ENCODE results near the gene KCNQ2. TPM values are rescaled to one million over a fixed set of nuclear protein-coding genes. Genes with fewer than 3 reads are reported as not detected.

The KCNQ2 gene
- total and polyA plus RNA-seq, 10 of the 15 experiments (the other 5 are each of a cell fraction or from before 2014, with no cell fraction given), result 0.06 to 0.49 (median 0.26) TPM; not detected in 7

DNA sequence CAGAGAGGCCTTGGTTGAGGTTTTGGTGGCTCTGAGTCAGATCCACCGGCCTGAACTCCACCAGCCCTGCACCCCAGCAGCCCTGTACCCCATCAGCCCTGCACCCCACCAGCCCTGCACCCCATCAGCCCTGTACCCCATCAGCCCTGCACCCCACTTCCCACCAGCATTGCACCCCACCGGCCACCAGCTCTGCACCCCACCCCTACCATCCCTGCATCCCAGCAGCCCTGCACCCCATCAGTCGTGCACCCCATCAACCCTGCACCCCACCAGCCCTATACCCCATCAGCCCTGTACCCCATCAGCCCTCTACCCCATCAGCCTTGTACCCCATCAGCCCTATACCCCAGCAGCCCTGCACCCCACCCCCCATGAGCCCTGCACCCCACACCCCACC lies 97.0 kb downstream of the KCNQ2 start (continued):
- TF ChIP-seq, protein P1, sequence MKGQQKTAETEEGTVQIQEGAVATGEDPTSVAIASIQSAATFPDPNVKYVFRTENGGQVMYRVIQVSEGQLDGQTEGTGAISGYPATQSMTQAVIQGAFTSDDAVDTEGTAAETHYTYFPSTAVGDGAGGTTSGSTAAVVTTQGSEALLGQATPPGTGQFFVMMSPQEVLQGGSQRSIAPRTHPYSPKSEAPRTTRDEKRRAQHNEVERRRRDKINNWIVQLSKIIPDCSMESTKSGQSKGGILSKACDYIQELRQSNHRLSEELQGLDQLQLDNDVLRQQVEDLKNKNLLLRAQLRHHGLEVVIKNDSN (IDR thresholded peaks at IDR 0.05; ENCODE audit: borderline replicate concordance, extremely low read length, insufficient read depth, low read depth, low read length), result no peak
- TF ChIP-seq, protein P2, sequence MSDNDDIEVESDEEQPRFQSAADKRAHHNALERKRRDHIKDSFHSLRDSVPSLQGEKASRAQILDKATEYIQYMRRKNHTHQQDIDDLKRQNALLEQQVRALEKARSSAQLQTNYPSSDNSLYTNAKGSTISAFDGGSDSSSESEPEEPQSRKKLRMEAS (IDR thresholded peaks at IDR 0.05; ENCODE audit: low read depth, low read length), result no peak
- TF ChIP-seq, protein P3, sequence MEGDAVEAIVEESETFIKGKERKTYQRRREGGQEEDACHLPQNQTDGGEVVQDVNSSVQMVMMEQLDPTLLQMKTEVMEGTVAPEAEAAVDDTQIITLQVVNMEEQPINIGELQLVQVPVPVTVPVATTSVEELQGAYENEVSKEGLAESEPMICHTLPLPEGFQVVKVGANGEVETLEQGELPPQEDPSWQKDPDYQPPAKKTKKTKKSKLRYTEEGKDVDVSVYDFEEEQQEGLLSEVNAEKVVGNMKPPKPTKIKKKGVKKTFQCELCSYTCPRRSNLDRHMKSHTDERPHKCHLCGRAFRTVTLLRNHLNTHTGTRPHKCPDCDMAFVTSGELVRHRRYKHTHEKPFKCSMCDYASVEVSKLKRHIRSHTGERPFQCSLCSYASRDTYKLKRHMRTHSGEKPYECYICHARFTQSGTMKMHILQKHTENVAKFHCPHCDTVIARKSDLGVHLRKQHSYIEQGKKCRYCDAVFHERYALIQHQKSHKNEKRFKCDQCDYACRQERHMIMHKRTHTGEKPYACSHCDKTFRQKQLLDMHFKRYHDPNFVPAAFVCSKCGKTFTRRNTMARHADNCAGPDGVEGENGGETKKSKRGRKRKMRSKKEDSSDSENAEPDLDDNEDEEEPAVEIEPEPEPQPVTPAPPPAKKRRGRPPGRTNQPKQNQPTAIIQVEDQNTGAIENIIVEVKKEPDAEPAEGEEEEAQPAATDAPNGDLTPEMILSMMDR (IDR thresholded peaks at IDR 0.05 in 2 of 3, conservative IDR thresholded peaks at IDR 0.05 in 1 of 3; ENCODE audit: control insufficient read depth in 2 of 3, extremely low read depth in 1 of 3, insufficient read depth in 1 of 3, low read depth in 3 of 3, low read length in 3 of 3), result no peak
- TF ChIP-seq ZNF217 (IDR thresholded peaks at IDR 0.05) (no peak), SREBF2 (IDR thresholded peaks at IDR 0.05; ENCODE audit: low read length) (no peak)

DNA sequence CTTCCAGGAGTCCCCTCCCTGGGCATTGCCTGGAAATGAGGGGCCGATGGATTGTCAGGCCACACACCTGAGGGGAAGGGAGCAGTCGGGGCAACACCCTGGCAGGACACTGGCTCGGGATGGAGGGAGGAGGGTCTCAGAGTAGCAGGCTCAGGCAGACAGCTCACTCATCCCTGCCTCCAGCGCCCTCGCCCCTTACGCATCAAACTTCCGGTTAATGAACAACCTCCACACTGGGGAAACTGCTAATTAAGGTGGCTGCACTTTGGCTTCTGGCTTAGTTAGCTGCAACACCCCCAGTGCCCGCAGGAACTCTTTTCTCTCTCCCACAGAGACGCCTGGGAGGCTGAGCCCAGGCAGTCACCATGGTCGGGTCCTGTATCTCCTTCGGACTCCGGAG lies 98.0 kb downstream of the KCNQ2 start:
- no peak overlapping the region for H2AFZ ChIP-seq (ENCODE audit: control insufficient read depth, low read depth, low read length)
- intact Hi-C loops (cut with micrococcal nuclease; ENCODE audit: unreplicated experiment), result no loop called here
- H3K27ac ChIP-seq (ENCODE audit: control insufficient read depth, insufficient read depth), result no peak overlapping the region
- in situ Hi-C loops (cut with MboI), result no loop called here
- no TSS peak for BruUV-seq (replicated peaks)
- H4K20me1 ChIP-seq (ENCODE audit: control insufficient read depth, insufficient read depth), result no peaks in the 10 kb centered on the region
- no peak overlapping the region for H3K4me3 ChIP-seq
- H3K4me2 ChIP-seq (ENCODE audit: control insufficient read depth, insufficient read depth), result no peak overlapping the region
- WGBS (ENCODE audit: insufficient coverage, insufficient replicate concordance, low lambda C conversion rate, missing lambda C conversion rate), result 39% methylated on average over 12 of the region's 12 CpGs
- POLR2A ChIA-PET, result no interaction called here
- no peaks in the 10 kb centered on the region for H3K36me3 ChIP-seq (ENCODE audit: control insufficient read depth in 2 of 2, insufficient read depth in 2 of 2, low read length in 1 of 2)
- DNase-seq (ENCODE audit: low read depth, low spot score) (no peak), ATAC-seq (no peak), FAIRE-seq (no peak)
- no peaks in the 10 kb centered on the region for H3K4me1 ChIP-seq (ENCODE audit: control insufficient read depth, insufficient read depth, low read length)
- no peak overlapping the region for H3K9ac ChIP-seq (ENCODE audit: control insufficient read depth, insufficient read depth, low read length)
- RAD21 ChIA-PET (ENCODE audit: unreplicated experiment), result no interaction called here
- H3K27me3 ChIP-seq (replicated peaks in 1 of 2; ENCODE audit: control insufficient read depth in 2 of 2, insufficient read depth in 2 of 2, low read length in 1 of 2), result no peaks in the 10 kb centered on the region; a peak in 1 of 4 replicates
- SMC1A ChIA-PET (ENCODE audit: uncharacterized antibody, unreplicated experiment), result no interaction called here
- CTCF ChIA-PET, result interaction anchor here (0.6 to 0.8 kb wide), 2 partner anchors 151 to 162 kb away, joined by 3 to 4 read pairs; no protein-coding TSS in a partner anchor
- no peaks in the 10 kb centered on the region; the same call in 2 of the 3 replicates for H3K9me3 ChIP-seq (replicated peaks; ENCODE audit: control insufficient read depth, insufficient read depth, low read length)
- no peaks in the 10 kb centered on the region for H3K79me2 ChIP-seq (ENCODE audit: control insufficient read depth, insufficient read depth, low read length)
- TF ChIP-seq NBN (IDR thresholded peaks at IDR 0.05), result no peak
- no peak for TF ChIP-seq ASH2L (IDR thresholded peaks at IDR 0.05; ENCODE audit: borderline replicate concordance, low read depth)
- TF ChIP-seq, protein P4, sequence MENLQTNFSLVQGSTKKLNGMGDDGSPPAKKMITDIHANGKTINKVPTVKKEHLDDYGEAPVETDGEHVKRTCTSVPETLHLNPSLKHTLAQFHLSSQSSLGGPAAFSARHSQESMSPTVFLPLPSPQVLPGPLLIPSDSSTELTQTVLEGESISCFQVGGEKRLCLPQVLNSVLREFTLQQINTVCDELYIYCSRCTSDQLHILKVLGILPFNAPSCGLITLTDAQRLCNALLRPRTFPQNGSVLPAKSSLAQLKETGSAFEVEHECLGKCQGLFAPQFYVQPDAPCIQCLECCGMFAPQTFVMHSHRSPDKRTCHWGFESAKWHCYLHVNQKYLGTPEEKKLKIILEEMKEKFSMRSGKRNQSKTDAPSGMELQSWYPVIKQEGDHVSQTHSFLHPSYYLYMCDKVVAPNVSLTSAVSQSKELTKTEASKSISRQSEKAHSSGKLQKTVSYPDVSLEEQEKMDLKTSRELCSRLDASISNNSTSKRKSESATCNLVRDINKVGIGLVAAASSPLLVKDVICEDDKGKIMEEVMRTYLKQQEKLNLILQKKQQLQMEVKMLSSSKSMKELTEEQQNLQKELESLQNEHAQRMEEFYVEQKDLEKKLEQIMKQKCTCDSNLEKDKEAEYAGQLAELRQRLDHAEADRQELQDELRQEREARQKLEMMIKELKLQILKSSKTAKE (IDR thresholded peaks at IDR 0.05; ENCODE audit: low read depth, poor library complexity, severe bottlenecking), result no peak
- TF ChIP-seq POLR2AphosphoS2 (IDR thresholded peaks at IDR 0.05; ENCODE audit: low read depth, low read length), result no peak
- no peak for TF ChIP-seq DPF2 (IDR thresholded peaks at IDR 0.05)
- no peak for TF ChIP-seq CHD2 (IDR thresholded peaks at IDR 0.05; ENCODE audit: borderline replicate concordance, low read depth, low read length)
- TF ChIP-seq BACH1 (IDR thresholded peaks at IDR 0.05; ENCODE audit: borderline replicate concordance), result no peak
- TF ChIP-seq KDM1A (IDR thresholded peaks at IDR 0.05; ENCODE audit: borderline replicate concordance), result no peak
- no peak for TF ChIP-seq RFX5 (IDR thresholded peaks at IDR 0.05; ENCODE audit: low read depth, low read length)
- TF ChIP-seq, protein P5, sequence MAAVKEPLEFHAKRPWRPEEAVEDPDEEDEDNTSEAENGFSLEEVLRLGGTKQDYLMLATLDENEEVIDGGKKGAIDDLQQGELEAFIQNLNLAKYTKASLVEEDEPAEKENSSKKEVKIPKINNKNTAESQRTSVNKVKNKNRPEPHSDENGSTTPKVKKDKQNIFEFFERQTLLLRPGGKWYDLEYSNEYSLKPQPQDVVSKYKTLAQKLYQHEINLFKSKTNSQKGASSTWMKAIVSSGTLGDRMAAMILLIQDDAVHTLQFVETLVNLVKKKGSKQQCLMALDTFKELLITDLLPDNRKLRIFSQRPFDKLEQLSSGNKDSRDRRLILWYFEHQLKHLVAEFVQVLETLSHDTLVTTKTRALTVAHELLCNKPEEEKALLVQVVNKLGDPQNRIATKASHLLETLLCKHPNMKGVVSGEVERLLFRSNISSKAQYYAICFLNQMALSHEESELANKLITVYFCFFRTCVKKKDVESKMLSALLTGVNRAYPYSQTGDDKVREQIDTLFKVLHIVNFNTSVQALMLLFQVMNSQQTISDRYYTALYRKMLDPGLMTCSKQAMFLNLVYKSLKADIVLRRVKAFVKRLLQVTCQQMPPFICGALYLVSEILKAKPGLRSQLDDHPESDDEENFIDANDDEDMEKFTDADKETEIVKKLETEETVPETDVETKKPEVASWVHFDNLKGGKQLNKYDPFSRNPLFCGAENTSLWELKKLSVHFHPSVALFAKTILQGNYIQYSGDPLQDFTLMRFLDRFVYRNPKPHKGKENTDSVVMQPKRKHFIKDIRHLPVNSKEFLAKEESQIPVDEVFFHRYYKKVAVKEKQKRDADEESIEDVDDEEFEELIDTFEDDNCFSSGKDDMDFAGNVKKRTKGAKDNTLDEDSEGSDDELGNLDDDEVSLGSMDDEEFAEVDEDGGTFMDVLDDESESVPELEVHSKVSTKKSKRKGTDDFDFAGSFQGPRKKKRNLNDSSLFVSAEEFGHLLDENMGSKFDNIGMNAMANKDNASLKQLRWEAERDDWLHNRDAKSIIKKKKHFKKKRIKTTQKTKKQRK (IDR thresholded peaks at IDR 0.05; ENCODE audit: low read depth, low read length), result no peak
- no peak for TF ChIP-seq SMAD5 (IDR thresholded peaks at IDR 0.05; ENCODE audit: low read depth)
